ENCODE results near the gene DNAJB4.
"Not testable (repeated sequence)": the region's sequence is repeated elsewhere in the genome, so short reads cannot be mapped to it uniquely, and the experiment has no call there.

DNAJB4 gene

DNA sequence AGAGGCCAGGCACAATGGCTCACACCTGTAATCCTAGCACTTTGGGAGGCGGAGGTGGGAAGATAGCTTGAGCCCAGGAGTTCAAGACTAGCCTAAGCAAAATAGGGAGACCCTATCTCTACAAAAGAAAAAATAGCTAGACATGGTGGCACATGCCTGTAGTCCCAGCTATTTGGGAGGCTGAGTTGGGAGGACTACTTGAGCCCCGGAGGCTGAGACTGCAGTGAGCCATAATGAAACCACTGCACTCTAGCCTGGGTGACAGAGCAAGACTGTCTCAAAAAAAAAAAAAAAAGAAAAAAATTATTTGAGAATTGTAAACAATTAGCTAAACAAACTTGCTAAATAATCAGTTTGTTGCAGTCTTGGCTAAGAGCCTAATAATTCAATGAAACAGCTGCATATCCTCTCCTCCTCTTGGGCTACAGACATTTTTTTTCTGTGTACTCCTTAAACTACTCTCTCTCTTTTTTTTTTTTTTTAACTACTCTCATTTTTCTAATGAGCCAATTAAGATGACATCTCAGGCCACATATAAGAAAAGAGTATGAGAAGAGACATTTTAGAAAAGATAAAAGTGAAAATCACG, 10.5 kb upstream of the DNAJB4 start:
- DNase-seq: no peak

DNA sequence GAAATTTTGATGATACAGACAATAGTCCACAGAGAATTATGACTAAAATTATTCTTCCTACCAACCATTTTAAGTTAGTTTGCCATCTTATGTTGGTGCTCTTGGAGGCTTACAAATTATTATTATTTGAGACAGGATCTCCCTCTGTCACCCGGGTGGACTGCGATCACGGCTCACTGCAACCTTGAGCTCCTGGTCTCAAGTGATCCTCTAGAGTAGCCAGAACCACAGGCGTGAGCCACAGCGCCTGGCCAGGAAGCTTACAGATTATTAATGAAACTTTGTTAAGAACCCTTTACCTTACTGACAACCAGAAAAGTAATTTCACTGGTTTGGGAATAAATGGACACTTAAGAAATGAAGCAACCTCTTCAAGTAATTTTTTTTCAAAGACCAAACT, 8.0 kb upstream of the DNAJB4 start:
- no peak for DNase-seq

DNA sequence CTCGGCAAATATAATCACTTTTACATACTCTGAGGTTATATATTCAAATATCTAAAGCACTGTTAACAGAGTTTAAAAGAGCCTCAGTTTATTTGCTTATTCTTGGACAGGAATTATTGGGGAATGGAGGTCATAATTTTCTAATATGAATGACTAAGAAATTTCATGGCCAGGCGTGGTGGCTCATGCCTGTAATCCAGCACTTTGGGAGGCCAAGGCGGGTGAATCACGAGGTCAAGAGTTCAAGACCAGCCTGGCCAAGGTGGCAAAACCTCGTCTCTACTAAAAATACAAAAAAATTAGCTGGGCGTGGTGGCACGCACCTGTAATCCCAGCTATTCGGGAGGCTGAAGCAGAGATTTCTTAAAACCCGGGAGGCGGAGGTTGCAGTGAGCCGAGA, 4.2 kb upstream of the DNAJB4 start:
- DNase-seq: not testable (repeated sequence)

DNA sequence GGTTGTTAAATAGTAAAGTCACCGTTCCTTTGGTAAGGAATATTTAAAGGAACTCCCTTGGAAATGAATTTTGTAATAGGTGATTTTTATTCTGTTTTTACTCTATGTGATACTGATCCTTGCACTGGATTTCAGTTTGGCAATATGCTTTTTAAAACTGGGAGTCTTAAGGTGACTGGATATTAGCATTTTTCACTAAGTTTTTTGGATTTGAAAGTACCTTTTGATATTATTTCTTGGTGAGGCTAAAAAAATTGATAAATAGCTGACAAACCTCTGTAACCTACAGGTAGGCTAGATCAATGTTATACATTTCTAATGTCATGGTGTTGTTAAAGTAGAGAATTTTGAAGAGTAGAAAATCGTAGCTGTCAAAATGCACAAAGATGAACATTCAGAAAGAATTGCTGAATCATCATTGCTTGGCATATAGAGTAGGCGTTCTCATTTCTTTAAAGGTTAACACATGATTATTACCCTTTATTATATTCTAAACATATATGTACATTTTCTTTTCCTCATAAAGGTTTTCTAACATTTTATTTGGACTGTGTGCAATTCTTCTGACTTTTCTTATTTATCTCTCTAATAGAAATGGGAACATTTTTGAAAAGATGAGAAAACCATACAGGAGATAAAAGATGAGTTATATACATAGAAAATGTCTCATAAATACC, 1.5 kb upstream of the DNAJB4 start:
- no peak for DNase-seq

DNA sequence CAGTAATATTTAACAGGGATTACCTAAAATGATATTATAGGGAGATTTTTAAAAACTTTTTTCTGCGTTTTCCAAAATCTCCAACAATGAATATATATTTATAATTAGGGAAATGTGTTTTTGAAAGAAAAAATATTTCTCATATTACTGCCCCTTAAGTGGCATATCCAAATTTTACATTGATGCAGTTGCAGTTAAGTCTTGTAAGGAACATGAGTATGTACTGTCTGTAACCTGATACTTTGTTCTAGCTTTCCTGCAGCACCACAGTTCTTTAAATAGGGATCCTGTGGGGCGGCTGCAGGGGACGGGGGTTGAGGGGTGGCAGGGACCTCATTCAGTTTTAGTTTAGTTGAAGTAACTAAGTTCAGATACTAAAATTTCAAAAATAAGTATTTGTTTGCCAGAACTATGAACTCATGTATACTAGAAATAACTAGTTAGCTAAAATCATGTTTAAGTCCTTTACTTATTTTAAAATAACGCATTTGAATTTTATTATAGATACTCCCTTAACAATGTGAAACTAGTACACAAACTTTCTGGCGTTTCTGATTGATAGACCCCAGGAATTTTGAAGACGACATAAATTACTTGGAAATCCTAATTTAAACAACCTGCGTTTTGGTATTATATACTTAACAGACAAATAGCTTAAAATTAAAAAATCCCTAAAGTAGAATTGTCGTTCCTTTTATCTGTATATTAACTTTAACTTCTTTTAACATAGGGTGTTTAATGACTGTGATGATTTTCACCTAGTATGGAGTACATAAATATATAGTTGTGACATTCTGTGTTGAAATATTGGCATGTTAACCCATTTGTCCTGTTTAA, 639 bp upstream of the DNAJB4 start:
- DNase-seq: no peak

DNA sequence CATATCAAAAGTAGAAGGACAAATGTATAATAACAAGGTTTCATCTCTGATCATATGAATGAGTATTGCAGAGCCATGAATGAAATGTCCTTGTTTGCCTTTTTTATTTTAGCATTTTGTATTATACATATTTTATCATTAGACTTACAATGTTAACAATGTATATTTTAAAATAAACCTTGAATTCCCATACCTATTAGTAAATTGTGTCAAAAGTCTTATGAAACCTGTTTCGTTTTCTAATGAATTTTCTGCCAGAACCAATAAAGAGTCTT, 646 bp downstream of the DNAJB4 start:
- no peak for DNase-seq

DNA sequence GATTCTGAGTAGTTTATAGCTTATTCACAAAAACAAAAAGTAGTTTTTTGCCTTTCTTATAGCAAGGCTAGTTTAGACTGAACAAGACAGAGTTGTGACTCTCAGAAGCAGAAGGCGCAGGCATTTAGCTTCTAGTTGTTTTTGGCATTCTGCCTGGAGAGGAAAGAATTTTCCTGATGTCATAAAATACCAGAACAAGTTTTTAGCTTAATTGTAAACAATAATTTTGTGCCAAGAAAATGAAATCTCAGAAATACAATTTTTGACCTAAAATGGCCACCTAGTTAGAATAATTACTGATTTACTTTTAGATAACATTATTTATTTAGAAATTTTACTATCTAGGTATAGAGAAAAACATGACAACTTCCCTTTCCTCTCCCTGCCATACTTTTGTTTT, 1.0 kb downstream of the DNAJB4 start:
- DNase-seq: no peak

DNA sequence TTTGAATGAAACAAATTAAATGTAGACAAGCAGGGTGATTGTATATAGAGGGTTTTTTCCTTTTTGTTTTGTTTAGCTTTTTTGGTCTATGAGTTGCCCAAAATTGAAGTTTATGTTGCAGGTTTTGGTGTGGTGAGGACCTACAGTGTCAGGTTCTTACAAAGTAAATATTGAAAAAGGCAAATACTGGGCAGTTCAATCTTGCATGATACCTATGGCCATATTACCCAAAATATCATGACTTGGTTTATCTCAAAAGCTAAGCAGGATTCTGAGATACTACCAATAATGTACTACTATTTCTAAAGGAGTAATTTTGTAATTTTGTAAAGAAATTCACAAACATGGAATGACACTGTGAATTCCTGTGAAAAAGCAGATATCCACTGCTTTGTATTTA, 1.8 kb downstream of the DNAJB4 start:
- DNase-seq: no peak

DNA sequence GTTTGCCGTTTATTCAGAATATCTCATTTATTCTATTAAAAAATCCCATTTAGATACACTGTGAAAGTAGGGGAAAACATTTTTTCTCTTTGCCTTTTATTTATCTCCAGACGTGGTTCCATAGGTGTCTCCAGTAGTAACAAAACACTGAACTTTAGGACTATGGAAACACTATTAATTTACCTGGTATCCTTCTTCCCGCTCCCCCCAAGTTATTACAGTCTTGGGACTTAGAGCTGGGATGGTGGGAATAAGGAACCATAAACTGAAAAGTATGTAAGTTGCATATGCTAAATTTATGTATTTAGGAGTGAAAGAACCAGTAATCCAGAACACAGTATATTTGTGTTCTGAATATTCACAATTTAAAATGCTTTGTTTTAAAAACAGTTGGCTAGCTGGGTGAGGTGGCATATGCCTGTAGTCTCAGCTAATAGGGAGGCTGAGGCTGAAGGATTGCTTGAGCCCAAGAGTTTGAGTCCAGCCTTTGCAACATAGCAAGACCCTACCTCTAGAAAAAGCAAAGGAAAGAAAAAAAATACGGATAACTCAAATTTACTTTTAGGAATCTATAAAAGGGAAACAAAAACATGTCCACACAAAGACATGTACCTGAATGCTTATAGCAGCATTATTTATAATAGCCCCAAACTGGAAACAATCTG, 3.1 kb downstream of the DNAJB4 start:
- no peak for DNase-seq

DNA sequence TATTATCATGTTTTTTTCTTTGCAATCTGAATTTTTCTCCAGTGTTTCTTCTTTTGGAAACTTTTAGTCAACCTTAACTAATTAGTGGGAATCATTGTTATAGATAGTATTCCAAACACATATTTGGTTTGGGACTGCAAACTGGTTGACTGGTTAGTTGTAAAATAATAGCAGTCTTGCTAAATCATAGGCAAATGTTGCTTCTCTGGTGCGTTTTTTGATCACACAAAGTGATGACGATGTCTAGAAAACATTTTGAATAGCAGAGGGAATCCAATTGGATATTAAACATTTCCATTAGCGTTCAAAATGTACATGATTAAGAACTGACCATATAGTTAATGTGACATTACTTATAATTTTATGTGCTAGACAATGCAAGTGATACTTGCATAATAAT, 4.5 kb downstream of the DNAJB4 start:
- DNase-seq: no peak

DNA sequence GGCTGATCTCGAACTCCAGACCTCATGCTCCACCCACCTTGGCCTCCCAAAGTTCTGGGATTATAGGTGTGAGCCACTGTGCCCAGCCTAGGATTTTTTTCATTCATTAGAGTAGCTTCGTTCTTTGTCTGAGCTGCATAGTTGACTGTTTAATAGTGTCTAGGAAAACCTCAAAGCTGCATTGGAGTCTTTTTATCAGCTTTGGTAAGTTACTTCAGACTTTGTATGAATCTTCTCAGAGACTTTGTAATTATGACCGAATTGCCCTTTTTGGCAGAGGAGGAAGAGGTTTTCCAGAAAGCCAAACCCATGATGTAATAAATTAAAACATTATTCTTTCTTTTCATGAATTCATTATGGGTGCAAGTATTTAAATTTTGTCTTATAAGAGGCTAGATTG, 5.1 kb downstream of the DNAJB4 start:
- DNase-seq: no peak

DNA sequence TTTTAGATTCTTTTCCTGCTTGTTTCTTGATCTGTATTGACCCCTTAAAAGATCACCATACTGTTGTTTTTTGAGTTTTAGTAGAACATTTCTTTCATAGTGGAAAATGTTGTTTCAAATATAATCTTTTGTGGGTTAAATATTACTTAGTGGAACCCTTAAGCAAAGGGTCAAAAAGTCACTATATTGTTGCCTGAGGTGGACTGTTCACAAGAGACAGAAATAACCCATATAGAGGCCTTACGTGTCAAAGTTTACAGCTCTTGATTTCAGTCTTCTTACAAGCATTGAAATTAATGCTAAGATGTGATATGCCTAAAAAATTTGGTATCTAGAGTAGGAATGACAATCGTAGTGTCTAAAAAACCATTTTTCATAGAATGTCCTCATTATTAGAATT, 6.3 kb downstream of the DNAJB4 start:
- DNase-seq: no peak

DNA sequence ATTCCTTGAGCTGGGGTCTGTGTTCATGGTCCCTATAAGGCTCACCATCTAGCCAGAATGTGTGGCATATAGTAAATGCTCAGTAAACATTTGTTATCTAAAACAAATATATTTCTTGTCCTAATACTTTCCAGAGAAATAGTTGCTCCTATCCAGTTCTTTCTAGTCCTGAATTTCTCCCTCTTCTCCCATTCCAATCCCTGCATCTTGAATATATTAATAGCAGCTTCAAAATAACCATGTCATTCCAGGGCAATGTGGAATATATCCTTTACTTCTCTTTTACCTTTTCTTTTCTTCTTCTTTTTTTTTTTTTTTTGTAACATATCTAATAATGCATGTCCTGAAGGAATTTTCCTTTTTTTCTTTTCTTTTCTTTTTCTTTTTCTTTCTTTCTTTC, 10.4 kb downstream of the DNAJB4 start:
- no peak for DNase-seq

DNA sequence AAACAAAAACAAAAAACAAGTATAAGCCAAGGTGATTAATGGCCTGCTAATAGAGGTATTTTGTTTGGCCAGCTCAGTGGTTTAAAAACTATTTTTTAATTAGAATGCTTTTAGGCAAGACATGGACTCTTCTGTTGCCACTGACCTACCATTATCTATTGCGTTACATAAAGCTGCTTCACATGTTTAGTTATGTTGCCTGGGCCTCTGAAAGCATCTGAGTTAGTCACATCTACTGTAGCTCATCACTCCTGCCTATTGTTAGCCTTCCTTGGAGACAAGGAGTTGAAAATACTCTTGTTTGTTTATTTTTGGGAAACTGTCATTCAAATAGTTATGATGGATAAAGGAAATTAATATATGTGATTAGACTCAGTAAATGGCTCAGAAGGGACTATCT, 14.3 kb downstream of the DNAJB4 start:
- DNase-seq: no peak

DNA sequence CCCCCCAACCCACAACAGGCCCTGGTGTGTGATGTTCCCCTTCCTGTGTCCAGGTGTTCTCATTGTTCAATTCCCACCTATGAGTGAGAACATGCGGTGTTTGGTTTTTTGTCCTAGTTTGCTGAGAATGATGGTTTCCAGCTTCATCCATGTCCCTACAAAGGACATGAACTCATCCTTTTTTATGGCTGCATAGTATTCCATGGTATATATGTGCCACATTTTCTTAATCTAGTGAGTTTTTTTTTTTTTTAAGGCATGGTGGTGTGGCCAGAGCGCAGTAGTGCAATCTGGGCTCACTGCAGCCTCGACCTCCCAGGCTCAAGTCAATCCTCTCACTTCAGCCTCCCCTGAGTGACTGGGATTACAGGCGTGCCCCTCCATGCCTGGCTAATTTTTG, 16.4 kb downstream of the DNAJB4 start:
- DNase-seq: not testable (repeated sequence)

DNA sequence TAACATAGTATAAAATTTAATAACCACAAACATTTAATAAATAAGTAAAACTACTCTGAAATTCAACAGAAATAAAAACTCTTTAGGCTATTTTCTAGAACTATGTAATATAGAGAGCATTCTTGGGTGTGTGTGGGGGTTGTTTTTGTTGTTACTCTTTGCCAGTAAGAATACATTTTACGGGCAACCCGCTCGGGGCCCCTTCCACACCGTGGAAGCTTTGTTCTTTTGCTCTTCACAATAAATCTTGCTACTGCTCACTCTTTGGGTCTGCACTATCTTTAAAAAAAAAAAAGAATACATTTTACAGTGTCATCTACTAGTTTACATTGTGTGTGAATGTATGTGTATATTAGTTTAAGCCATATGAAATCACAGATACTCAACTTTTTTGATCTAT, 25.1 kb downstream of the DNAJB4 start:
- no peak for DNase-seq

DNA sequence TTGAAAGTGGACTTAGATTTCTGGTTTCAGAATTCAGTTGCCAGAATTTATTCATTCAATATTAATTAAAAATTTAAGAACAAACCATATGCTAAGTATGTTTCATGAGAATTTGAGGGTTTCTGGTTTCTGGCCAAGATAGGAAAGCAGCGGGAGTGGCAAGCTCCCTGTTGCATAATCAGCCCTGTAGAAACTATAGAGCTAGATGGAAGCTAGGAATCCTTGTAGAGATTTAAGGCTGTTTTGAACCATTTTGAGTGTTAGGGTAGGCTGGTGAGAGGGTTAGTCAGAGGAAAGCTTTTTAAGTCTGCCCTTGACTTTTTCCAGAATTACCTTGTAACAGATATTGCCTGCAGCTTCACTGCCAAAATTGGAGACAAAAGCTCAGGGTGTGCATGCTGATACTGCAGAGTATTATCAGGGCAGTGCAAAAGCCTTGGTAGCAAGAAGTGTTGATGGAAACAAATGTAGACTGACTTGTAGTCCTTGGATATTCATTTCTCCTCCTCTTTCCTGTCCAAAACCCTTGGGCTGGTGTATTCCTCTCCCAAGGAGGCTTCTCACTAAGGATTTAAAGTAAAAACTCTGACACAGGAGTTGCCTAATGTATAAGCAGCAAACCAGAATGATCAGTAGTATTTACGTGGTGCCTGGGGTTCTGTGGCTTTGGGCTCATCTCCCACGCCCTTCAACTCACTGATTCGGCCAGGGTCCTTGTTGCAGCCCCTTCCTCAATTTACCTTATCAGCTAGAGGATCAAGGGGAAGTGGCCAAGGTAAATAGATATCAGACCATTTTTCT, 28.5 kb downstream of the DNAJB4 start:
- DNase-seq: no peak

DNA sequence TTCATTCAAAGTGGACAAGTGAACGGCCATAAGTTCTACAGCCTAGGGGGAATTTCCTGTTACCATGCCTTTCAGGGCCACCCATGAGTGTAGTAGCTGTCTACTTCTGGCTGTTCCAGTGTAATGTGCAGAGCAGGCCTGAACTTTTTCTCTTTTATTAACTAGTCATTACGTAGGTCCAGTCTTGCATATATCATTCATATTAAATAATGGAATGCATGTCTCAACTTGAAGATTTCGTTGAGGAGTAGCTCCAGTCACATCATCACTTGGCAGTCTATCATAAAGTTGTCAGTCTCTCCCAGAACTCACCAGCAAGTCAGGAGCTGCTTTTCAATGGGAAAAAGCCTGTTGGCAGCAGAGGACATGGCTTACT, 29.0 kb downstream of the DNAJB4 start:
- no peak for DNase-seq

DNA sequence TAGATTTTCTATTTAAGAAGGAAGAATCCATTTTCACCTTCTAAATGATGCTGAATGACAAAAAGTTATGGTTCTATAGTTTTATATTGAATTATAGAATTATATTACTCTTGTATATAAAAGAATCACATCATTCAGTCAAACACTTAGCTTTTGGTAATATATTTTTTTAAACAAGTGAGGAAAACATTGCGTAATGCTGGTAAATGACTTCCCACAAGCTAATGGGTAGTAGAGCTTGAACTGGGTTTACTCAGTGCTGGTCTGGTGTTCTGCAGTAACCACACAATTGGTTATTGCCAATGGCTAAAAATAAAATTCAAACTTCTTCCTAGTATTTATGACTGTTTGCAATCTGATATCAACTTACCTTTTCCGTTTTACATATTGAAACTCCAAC, 30.4 kb downstream of the DNAJB4 start:
- DNase-seq: no peak

DNA sequence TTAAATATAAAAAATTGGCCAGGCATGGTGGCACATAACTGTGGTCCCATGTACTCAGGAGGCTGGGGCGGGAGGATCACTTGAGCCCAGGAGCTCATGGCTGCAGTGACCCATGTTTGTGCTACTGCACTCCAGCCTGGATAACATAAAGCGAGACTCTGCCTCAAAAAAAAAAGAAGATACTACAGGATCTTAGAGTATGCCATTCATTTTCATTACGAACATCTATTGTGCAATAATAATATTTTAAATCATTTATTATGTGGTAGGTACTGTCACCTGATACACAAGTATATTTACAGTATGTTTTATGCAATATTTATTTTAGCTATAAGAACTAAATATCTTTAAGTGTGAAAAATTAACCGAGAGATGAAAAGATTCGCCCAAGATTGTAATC, 31.7 kb downstream of the DNAJB4 start:
- DNase-seq: no peak

DNA sequence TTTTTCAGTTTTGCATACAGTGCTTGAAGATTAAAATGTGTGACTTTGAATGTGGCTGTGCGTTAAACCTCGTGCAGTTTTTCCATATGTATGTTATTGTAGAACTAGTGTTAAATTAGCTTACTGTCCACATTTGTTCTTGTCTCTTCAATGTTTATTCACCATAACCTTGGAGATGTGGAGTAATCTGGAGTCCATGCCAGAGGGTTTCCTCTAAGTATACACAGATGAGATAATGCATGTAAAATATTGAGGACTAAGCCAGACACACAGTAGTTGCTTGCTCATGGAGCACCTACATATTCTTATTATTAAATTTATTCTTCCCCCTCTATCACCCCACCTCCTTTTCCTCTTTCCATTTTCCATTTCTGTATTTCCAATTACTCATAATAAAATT, 33.3 kb downstream of the DNAJB4 start:
- DNase-seq: no peak

DNA sequence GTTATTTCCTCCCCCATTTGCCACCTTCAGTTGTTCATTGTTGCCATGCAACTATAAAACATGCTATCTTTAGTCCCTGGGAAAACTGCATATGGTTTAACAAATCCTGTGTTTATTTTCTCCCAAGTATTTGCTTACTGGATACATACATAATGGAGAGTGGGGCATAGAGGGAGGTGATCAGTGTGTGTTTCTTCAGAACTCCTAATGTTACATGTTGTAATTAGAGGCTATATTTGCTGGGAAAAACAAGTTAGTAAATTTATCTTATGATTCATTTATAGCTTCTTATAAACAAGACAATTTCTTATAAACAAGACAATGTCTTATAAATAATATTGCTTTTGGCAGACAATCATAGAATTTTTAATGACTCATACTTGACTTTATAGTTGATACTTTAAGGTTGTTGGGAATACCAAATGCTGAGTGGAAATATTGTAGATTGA, 33.8 kb downstream of the DNAJB4 start:
- DNase-seq: no peak

DNA sequence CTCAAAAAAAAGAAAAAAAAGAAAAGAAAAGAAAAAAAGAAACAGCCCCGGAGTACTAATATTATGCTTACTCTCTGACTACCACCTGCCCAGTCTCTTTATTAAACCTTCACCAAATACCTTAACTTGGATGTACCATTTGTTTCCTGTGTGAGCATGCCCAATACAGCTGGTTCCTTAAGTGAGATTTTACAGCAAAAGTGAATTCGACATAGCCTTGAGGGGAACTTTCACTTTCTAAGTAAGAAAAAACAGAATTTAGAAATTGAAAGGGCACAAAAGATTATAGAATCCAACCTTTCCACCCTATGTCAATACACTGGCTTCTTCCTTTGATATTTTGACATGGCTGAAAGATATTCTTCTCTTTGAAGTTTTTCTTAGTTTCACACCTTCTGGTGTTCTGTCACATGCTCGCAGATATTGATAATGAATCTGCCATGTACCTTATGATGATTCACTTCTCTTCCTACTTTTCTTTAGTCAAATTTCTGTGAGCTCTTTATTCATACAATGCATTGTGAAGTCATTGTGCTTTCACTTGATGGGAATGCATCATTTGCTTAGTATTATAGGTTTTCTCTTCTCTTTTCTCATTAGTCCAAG, 35.8 kb downstream of the DNAJB4 start:
- DNase-seq: no peak

Measured in cortex of kidney (tissue), 1 donor.